Gastroesophageal sphincter (tissue), 3 donors: ENCODE data around the gene NHLRC2.

Experiments used
- CTCF ChIP-seq, 4 experiments: fragments of 200-600 bp in 2 of 4; fragments of 450-650 bp in 2 of 4; sonication (generic) in 1 of 4; IDR thresholded peaks; one replicate each; pipeline ENCODE4 v1.5.1; 2017 to 2019; ENCODE audit warnings: antibody characterized with exemption in 4 of 4, mild to moderate bottlenecking in 2 of 4, moderate library complexity in 2 of 4
- POLR2A ChIP-seq, 2 donors: fragments of 450-650 bp; IDR thresholded peaks; one replicate each; pipeline ENCODE4 v1.6.1; 2017; ENCODE audit warnings: antibody characterized with exemption in 2 of 2, mild to moderate bottlenecking in 2 of 2, moderate library complexity in 1 of 2
- POLR2AphosphoS5 ChIP-seq: sonication (generic); formaldehyde crosslinking; IDR thresholded peaks from one replicate; pipeline ENCODE4 v1.6.1; 2017; ENCODE audit warnings: antibody characterized with exemption

GRCh38 chr10:113965683-113966082 lies 111.2 kb downstream of the NHLRC2 start:
- TF ChIP-seq POLR2A (IDR thresholded peaks at IDR 0.05) (no peak), POLR2AphosphoS5 (no peak), CTCF (IDR thresholded peaks at IDR 0.05) (no peak)
